Fibroblast of skin of left biceps (primary cell): ENCODE results near the gene TSPAN6.

ENCODE experiments used
- DNase-seq, 2 experiments: peaks; one replicate each; pipeline ENCODE4 v3.0.0-alpha.2; 2013; ENCODE audit warnings: low read depth in 2 of 2

The TSPAN6 gene

GRCh38 chrX:100584611-100585010 lies 52.0 kb downstream of the TSPAN6 start, which contains the start of gene TNMD:
Gene TNMD, plus strand, starts transcription at chrX:100584936. Its CDS starts 83 bp downstream, at chrX:100585019.
- DNase-seq, result no peak
